DOHH2 (cell line): ENCODE measurements around the gene SLMAP.

Experiments used
- H3F3A ChIP-seq: fragments of 200-600 bp; sonication (generic), shearing (Covaris generic); 2 replicates; pipeline ENCODE4 v1.6.0; 2016; ENCODE audit warnings: antibody characterized with exemption, mild to moderate bottlenecking; ENCODE audit not compliant: control insufficient read depth, insufficient read depth
- H3K27ac ChIP-seq: fragments of 200-600 bp; sonication (generic); 2 replicates; pipeline ENCODE4 v1.5.1; 2014; ENCODE audit warnings: low read depth, mild to moderate bottlenecking, low read length, moderate library complexity
- H3K27me3 ChIP-seq: fragments of 200-600 bp; sonication (generic); 2 replicates; pipeline ENCODE4 v1.6.1; 2014; ENCODE audit warnings: mild to moderate bottlenecking, low read length, mixed read lengths; ENCODE audit not compliant: control insufficient read depth
- H3K36me3 ChIP-seq: fragments of 200-600 bp; sonication (generic); 2 replicates; pipeline ENCODE4 v1.6.1; 2014; ENCODE audit warnings: mild to moderate bottlenecking, low read length, moderate library complexity, mixed read lengths; ENCODE audit not compliant: control insufficient read depth
- H3K4me1 ChIP-seq: fragments of 200-600 bp; sonication (generic); 2 replicates; pipeline ENCODE4 v1.6.1; 2014; ENCODE audit warnings: mild to moderate bottlenecking, low read length, mixed read lengths; ENCODE audit not compliant: control insufficient read depth
- H3K4me2 ChIP-seq: fragments of 200-600 bp; sonication (generic); 2 replicates; pipeline ENCODE4 v1.6.0; 2014; ENCODE audit warnings: mild to moderate bottlenecking, low read length, moderate library complexity
- H3K4me3 ChIP-seq: fragments of 200-600 bp; sonication (generic); 2 replicates; pipeline ENCODE4 v1.5.1; 2014; ENCODE audit warnings: mild to moderate bottlenecking, low read length, mixed read lengths
- H3K79me2 ChIP-seq: fragments of 200-600 bp; sonication (generic); 2 replicates; pipeline ENCODE4 v1.6.1; 2014; ENCODE audit warnings: mild to moderate bottlenecking, low read length, mixed read lengths; ENCODE audit not compliant: control insufficient read depth
- H3K9me2 ChIP-seq: fragments of 200-600 bp; sonication (generic); replicated peaks from 2 replicates; pipeline ENCODE4 v1.6.1; 2014; ENCODE audit warnings: mild to moderate bottlenecking, low read length, mixed read lengths; ENCODE audit not compliant: control insufficient read depth
- H3K9me3 ChIP-seq: fragments of 200-600 bp; sonication (generic); 2 replicates; pipeline ENCODE4 v1.6.1; 2014; ENCODE audit warnings: antibody characterized with exemption, low read length, mixed read lengths; ENCODE audit not compliant: control insufficient read depth, insufficient read depth
- H4K20me1 ChIP-seq: fragments of 200-600 bp; sonication (generic); 2 replicates; pipeline ENCODE4 v1.6.0; 2014; ENCODE audit warnings: low read depth, mild to moderate bottlenecking, antibody characterized with exemption, low read length, moderate library complexity; ENCODE audit not compliant: control insufficient read depth, insufficient read depth
- CTCF ChIP-seq: fragments of 200-600 bp; sonication (generic); IDR thresholded peaks from one replicate; pipeline ENCODE4 v1.5.1; 2014; ENCODE audit warnings: antibody characterized with exemption, mild to moderate bottlenecking, low read depth, low read length; ENCODE audit not compliant: poor library complexity, severe bottlenecking
- EZH2phosphoT487 ChIP-seq: fragments of 200-600 bp; sonication (generic); IDR thresholded peaks from 2 replicates; pipeline ENCODE4 v1.6.1; 2017; ENCODE audit warnings: borderline replicate concordance, mild to moderate bottlenecking, antibody characterized with exemption, low read length, moderate library complexity, mixed read lengths

SLMAP gene

DNA sequence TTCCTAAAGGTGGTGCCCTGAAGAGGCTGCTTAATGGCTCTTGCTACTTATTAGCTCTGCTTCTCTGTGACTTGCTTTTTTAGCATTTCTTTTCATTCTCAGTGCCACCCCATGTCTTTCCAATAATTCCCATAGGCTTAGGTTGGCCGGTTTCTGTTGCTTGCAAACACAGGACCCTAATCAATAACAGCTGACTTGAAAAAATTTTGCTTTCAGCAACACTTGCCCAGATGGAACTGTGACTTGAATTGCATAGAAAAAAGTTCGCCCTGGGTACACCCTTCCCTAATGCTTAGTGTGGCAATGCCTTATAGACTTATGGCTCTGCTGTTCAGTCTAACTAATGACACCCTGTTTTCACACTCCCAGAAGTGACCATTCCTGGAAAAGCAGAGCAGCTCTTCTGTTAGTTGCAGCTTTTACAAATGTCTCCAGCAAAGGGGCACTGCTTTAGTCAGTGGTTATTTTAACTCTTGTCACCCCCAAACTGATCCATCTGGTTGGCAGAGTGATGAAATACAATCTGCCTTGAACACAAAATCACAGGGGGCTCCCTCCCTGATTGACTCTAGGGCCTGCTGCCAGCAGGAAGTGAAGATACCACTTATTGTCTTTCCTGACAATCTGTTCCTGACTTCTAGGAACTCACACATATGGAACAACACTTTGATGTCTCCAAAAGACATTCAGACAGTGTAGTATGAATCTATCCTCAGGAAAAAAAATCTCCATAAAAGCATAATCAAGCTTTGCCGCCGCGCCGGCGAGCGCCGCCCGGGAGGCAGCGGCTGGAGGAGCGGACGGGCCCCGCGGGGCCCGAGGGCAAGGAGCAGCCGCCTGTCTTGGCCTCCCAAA, 9.7 kb upstream of the SLMAP start:
- no peaks in the 10 kb centered on the region for H3F3A ChIP-seq
- no peak overlapping the region for H3K4me3 ChIP-seq
- H3K4me1 ChIP-seq = no peaks in the 10 kb centered on the region
- H4K20me1 ChIP-seq = no peaks in the 10 kb centered on the region
- H3K9me2 ChIP-seq = no peaks in the 10 kb centered on the region
- H3K27me3 ChIP-seq = no peaks in the 10 kb centered on the region
- H3K27ac ChIP-seq = no peak overlapping the region
- H3K4me2 ChIP-seq = no peak overlapping the region
- H3K36me3 ChIP-seq = no peaks in the 10 kb centered on the region
- no peaks in the 10 kb centered on the region for H3K79me2 ChIP-seq
- H3K9me3 ChIP-seq = no peaks in the 10 kb centered on the region
- TF ChIP-seq EZH2phosphoT487 (no peak), CTCF (no peak)

GRCh38 chr3:57749542-57749941, 6.6 kb upstream of the SLMAP start:
- Histone ChIP-seq H3K4me3 (no peak overlapping the region), H3K4me1 (no peaks in the 10 kb centered on the region), H3K4me2 (no peak overlapping the region), H3K9me3 (no peaks in the 10 kb centered on the region), H4K20me1 (no peaks in the 10 kb centered on the region), H3K36me3 (no peaks in the 10 kb centered on the region), H3K9me2 (no peaks in the 10 kb centered on the region), H3F3A (0 out of 2 replicates have a peak, but pooled peaks cover 2% of the 10 kb centered on the region), H3K27ac (no peak overlapping the region), H3K27me3 (no peaks in the 10 kb centered on the region), H3K79me2 (no peaks in the 10 kb centered on the region)
- no peak for TF ChIP-seq EZH2phosphoT487
- TF ChIP-seq CTCF = no peak

DNA sequence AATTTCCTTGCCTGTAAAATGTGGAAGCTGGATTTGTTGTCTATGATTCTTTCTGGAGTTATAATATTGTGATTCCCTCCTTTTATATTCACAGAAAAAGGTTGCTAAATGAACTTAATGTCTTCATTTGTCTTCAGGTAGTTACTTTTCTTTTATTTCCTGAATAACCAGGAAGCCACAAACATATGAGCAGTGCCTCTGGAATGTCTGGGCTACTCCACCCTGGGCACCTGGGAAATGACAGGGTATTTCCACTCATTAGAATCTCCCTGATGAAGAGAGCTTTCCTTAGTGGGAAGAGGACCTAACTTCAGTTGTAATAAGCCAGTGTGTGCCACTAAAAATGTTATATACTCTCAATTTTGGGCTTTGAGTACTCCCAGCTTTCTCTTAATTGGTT, 3.8 kb upstream of the SLMAP start:
- Histone ChIP-seq H3K79me2 (peaks cover 13% of the 10 kb centered on the region), H3K9me3 (no peaks in the 10 kb centered on the region), H3K9me2 (no peaks in the 10 kb centered on the region), H3K27me3 (no peaks in the 10 kb centered on the region), H3K36me3 (peaks cover 8% of the 10 kb centered on the region), H3K4me1 (peaks cover 8% of the 10 kb centered on the region), H4K20me1 (peaks cover 2% of the 10 kb centered on the region; the same call in 1 of the 2 replicates), H3K4me2 (no peak overlapping the region), H3K4me3 (no peak overlapping the region), H3F3A (0 out of 2 replicates have a peak, but pooled peaks cover 2% of the 10 kb centered on the region), H3K27ac (no peak overlapping the region)
- TF ChIP-seq CTCF (no peak), EZH2phosphoT487 (no peak)
